Keratinocyte (primary cell): ENCODE data around the gene NGB. TPM values are rescaled to one million over a fixed set of nuclear protein-coding genes. Genes with fewer than 3 reads are reported as not detected.

Experiments
- DNase-seq: peaks from one replicate; pipeline ENCODE4 v3.0.0-alpha.2; 2011; ENCODE audit warnings: low read depth, missing footprints, low spot score
- FAIRE-seq: peaks from 2 replicates; lab custom pipeline; 2011; peaks lifted over from hg19 to GRCh38; lab: Jason Lieb, UNC
- H2AFZ ChIP-seq: 2 replicates; pipeline ENCODE4 v1.6.0; 2012; ENCODE audit warnings: low read length, control low read depth, inconsistent platforms; ENCODE audit not compliant: control insufficient read depth
- H3K27ac ChIP-seq: 2 replicates; pipeline ENCODE4 v1.5.1; 2011; ENCODE audit warnings: low read length; ENCODE audit not compliant: control insufficient read depth, insufficient read depth
- H3K27me3 ChIP-seq: 3 replicates; pipeline ENCODE4 v1.6.0; 2011; ENCODE audit warnings: low read length; ENCODE audit not compliant: control insufficient read depth, insufficient read depth; ENCODE audit errors: extremely low read depth
- H3K36me3 ChIP-seq, 2 experiments: 2 replicates in 1 of 2; 3 replicates in 1 of 2; pipeline ENCODE4 v1.5.1; 2011; ENCODE audit warnings: low read length in 2 of 2, mild to moderate bottlenecking in 1 of 2; ENCODE audit not compliant: control insufficient read depth in 2 of 2, insufficient read depth in 2 of 2; ENCODE audit errors: extremely low read depth in 1 of 2
- H3K4me1 ChIP-seq: 3 replicates; pipeline ENCODE4 v1.5.1; 2011; ENCODE audit warnings: low read length; ENCODE audit not compliant: control insufficient read depth, insufficient read depth; ENCODE audit errors: extremely low read depth
- H3K4me2 ChIP-seq: 3 replicates; pipeline ENCODE4 v1.6.0; 2011; ENCODE audit warnings: low read depth, low read length; ENCODE audit not compliant: control insufficient read depth, insufficient read depth; ENCODE audit errors: extremely low read depth
- H3K4me3 ChIP-seq, 3 experiments: fragments of 200-600 bp in 1 of 3; sonication (generic) in 1 of 3; 2 replicates in 2 of 3; 3 replicates in 1 of 3; pipeline ENCODE4 v1.5.1; 2011 to 2016; ENCODE audit warnings: low read length in 3 of 3, mild to moderate bottlenecking in 3 of 3, control low read depth in 2 of 3, inconsistent platforms in 1 of 3, low read depth in 1 of 3, mixed read lengths in 1 of 3, mixed run types in 1 of 3, moderate library complexity in 1 of 3; ENCODE audit not compliant: control insufficient read depth in 2 of 3, insufficient read depth in 2 of 3; ENCODE audit errors: extremely low read depth in 1 of 3
- H3K79me2 ChIP-seq: 2 replicates; pipeline ENCODE4 v1.6.0; 2012; ENCODE audit warnings: low read length; ENCODE audit not compliant: control insufficient read depth, insufficient read depth
- H3K9ac ChIP-seq: 3 replicates; pipeline ENCODE4 v1.6.0; 2011; ENCODE audit warnings: low read length; ENCODE audit not compliant: control insufficient read depth, insufficient read depth; ENCODE audit errors: extremely low read depth
- H3K9me1 ChIP-seq: 3 replicates; pipeline ENCODE4 v1.6.0; 2011; ENCODE audit warnings: low read length; ENCODE audit not compliant: control insufficient read depth, insufficient read depth; ENCODE audit errors: extremely low read depth
- H3K9me3 ChIP-seq: 2 replicates; pipeline ENCODE4 v1.5.1; 2012; ENCODE audit warnings: low read depth, low read length; ENCODE audit not compliant: control insufficient read depth
- H4K20me1 ChIP-seq: 3 replicates; pipeline ENCODE4 v1.6.0; 2011; ENCODE audit warnings: low read length; ENCODE audit not compliant: control insufficient read depth, insufficient read depth; ENCODE audit errors: extremely low read depth
- CTCF ChIP-seq, 3 experiments: IDR thresholded peaks in 1 of 3; conservative IDR thresholded peaks in 1 of 3; optimal IDR thresholded peaks in 1 of 3; 2 replicates in 2 of 3; 3 replicates in 1 of 3; pipeline versions ENCODE3 to v1.5.1; 2011; ENCODE audit warnings: low read length in 3 of 3, mild to moderate bottlenecking in 3 of 3, moderate library complexity in 2 of 3, control low read depth in 1 of 3, inconsistent platforms in 1 of 3; ENCODE audit not compliant: insufficient read depth in 2 of 3; ENCODE audit errors: extremely low read depth in 1 of 3
- EZH2 ChIP-seq: IDR thresholded peaks from one replicate; pipeline ENCODE4 v1.6.1; 2012; ENCODE audit warnings: inconsistent platforms, mild to moderate bottlenecking, low read length, moderate library complexity
- dilution Hi-C: fragments of 300-500 bp; cut with MboI; formaldehyde crosslinking; loops from one replicate; pipeline ENCODE4 v1.7.0; 2020; ENCODE audit warnings: low sequenced_read_pairs; ENCODE audit not compliant: extremely low pct_ligation_motif_present
- polyA plus RNA-seq, 5 experiments: library from polyadenylated mRNA; depleted of rRNA in 3 of 5; stranded (reverse) in 3 of 5; stranded (forward) in 1 of 5; unstranded in 1 of 5; fragments of >200 nt; gene quantifications; 1 replicate in 1 of 5; 2 replicates in 3 of 5; 3 replicates in 1 of 5; pipeline versions ENCODE4 v1.2.1 to v1.2.3, GENCODE V29; 2011 to 2012; ENCODE audit warnings: missing spikeins in 2 of 5, low read depth in 1 of 5, low replicate concordance in 1 of 5

NGB gene
- polyA plus RNA-seq, 1 donor (not counting 4 experiments of a cell fraction or from before 2014, with no cell fraction given) = not detected

GRCh38 chr14:77253333-77254190 lies 17.4 kb downstream of the NGB start:
- no peaks in the 10 kb centered on the region for H3K9me3 ChIP-seq
- H3K4me3 ChIP-seq = no peak overlapping the region
- no peak overlapping the region for H3K4me2 ChIP-seq
- H3K9me1 ChIP-seq = no peaks in the 10 kb centered on the region
- no peaks in the 10 kb centered on the region for H3K36me3 ChIP-seq
- DNase-seq (no peak), FAIRE-seq (no peak)
- TF ChIP-seq CTCF (optimal IDR thresholded peaks at IDR 0.05 in 1 of 3, IDR thresholded peaks at IDR 0.05 in 1 of 3, conservative IDR thresholded peaks at IDR 0.05 in 1 of 3; ENCODE audit: extremely low read depth in 1 of 3, insufficient read depth in 2 of 3, low read length in 3 of 3) (no peak), EZH2 (no peak)
- no peaks in the 10 kb centered on the region for H4K20me1 ChIP-seq
- H2AFZ ChIP-seq = no peak overlapping the region
- H3K9ac ChIP-seq = no peak overlapping the region
- no peaks in the 10 kb centered on the region for H3K4me1 ChIP-seq
- no peaks in the 10 kb centered on the region for H3K79me2 ChIP-seq
- H3K27ac ChIP-seq = no peak overlapping the region
- dilution Hi-C loops = no loop called here
- H3K27me3 ChIP-seq = peaks cover 3% of the 10 kb centered on the region

- no peaks in the 10 kb centered on the region for H3K79me2 ChIP-seq
- no peak overlapping the region for H2AFZ ChIP-seq
- peaks cover 3% of the 10 kb centered on the region for H3K27me3 ChIP-seq
- no peak overlapping the region for H3K9ac ChIP-seq
- FAIRE-seq = no peak
- no peak overlapping the region for H3K27ac ChIP-seq
- no peaks in the 10 kb centered on the region for H4K20me1 ChIP-seq
- H3K4me3 ChIP-seq = no peak overlapping the region
- no peak overlapping the region for H3K4me2 ChIP-seq
- DNase-seq = no peak
- no peaks in the 10 kb centered on the region for H3K9me1 ChIP-seq
- H3K9me3 ChIP-seq = no peaks in the 10 kb centered on the region
- TF ChIP-seq CTCF (optimal IDR thresholded peaks at IDR 0.05 in 1 of 3, IDR thresholded peaks at IDR 0.05 in 1 of 3, conservative IDR thresholded peaks at IDR 0.05 in 1 of 3; ENCODE audit: extremely low read depth in 1 of 3, insufficient read depth in 2 of 3, low read length in 3 of 3) = no peak
- no peak for TF ChIP-seq EZH2
- dilution Hi-C loops = no loop called here
- H3K4me1 ChIP-seq = no peaks in the 10 kb centered on the region
- H3K36me3 ChIP-seq = no peaks in the 10 kb centered on the region
Measured at GRCh38 chr14:77251870-77252269, 19.1 kb downstream of the NGB start.
